ENCODE data around the gene NGF.

DNA sequence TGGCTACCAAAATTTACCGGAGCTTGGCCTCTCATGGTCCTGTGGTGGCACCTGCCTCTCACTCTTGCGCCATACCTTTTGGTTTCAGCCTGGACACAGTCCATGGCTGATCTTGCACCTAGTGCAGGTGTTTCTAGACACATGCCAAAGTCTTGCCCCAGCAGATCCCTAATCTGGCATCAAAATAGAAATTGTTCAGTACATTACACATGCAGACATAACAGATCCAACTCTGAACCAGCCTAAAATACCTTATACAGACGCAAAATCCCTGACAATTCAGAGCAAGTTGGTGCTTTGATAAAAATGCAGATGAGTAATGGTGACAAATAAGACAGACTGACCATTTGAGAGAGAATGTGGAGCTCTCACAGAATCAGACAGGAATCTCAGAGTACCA lies 44.1 kb downstream of the NGF start:
- TF ChIP-seq, protein P1, sequence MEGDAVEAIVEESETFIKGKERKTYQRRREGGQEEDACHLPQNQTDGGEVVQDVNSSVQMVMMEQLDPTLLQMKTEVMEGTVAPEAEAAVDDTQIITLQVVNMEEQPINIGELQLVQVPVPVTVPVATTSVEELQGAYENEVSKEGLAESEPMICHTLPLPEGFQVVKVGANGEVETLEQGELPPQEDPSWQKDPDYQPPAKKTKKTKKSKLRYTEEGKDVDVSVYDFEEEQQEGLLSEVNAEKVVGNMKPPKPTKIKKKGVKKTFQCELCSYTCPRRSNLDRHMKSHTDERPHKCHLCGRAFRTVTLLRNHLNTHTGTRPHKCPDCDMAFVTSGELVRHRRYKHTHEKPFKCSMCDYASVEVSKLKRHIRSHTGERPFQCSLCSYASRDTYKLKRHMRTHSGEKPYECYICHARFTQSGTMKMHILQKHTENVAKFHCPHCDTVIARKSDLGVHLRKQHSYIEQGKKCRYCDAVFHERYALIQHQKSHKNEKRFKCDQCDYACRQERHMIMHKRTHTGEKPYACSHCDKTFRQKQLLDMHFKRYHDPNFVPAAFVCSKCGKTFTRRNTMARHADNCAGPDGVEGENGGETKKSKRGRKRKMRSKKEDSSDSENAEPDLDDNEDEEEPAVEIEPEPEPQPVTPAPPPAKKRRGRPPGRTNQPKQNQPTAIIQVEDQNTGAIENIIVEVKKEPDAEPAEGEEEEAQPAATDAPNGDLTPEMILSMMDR (IDR thresholded peaks at IDR 0.05): no peak
- no peak for TF ChIP-seq POLR2A (IDR thresholded peaks at IDR 0.05)

All from prostate gland (tissue), 2 donors.